ENCODE measurements around the gene C1orf105. TPM values are rescaled to one million over a fixed set of nuclear protein-coding genes. Genes with fewer than 3 reads are reported as not detected.

Gene C1orf105
- total and polyA plus RNA-seq, 10 of the 15 experiments (the other 5 are each of a cell fraction or from before 2014, with no cell fraction given) = not detected

DNA sequence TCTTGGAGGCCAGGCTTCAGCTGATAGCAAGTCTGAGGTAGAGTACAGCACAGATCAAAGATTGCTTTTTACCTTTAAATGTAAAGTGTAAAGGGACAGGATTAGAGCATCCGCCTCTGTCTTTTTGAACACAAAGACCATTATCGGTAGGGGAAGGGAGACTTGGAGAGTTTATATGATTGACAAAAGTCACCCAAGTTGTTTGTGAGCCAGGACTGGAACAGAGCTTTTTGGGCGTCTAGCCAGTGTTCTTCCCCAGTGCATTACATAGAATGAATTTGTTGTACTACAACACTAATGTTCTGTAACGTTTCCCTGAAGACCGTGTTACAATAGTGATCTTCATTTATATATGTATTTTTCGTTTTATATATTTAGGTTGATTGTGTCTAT is 32.7 kb downstream of the C1orf105 start:
- H3K27ac ChIP-seq (ENCODE audit: control insufficient read depth, insufficient read depth) = no peak overlapping the region
- WGBS (ENCODE audit: insufficient coverage, insufficient replicate concordance, low lambda C conversion rate, missing lambda C conversion rate) = 62% methylated on average over 6 of the region's 6 CpGs
- H3K9me3 ChIP-seq (replicated peaks; ENCODE audit: control insufficient read depth, insufficient read depth, low read length) = no peaks in the 10 kb centered on the region
- H3K36me3 ChIP-seq (ENCODE audit: control insufficient read depth in 2 of 2, insufficient read depth in 2 of 2, low read length in 1 of 2) = no peaks in the 10 kb centered on the region
- intact Hi-C loops (cut with micrococcal nuclease; ENCODE audit: unreplicated experiment) (loop anchor here (10.0 kb wide), 1 partner anchor 132 kb away; no protein-coding TSS in a partner anchor), in situ Hi-C loops (cut with MboI) (loop anchor here (5.0 kb wide), 1 partner anchor 264 kb away; no protein-coding TSS in a partner anchor)
- no peak overlapping the region for H2AFZ ChIP-seq (ENCODE audit: control insufficient read depth, low read depth, low read length)
- no peak overlapping the region for H3K9ac ChIP-seq (ENCODE audit: control insufficient read depth, insufficient read depth, low read length)
- ChIA-PET CTCF (interaction anchor here (1.9 to 5.9 kb wide), 3 partner anchors 9 to 266 kb away, joined by 7 to 48 read pairs (median 12); partner anchors contain the start of gene PIGC), RAD21 (ENCODE audit: unreplicated experiment) (no interaction called here), POLR2A (no interaction called here), SMC1A (ENCODE audit: uncharacterized antibody, unreplicated experiment) (interaction anchor here (1.1 to 1.2 kb wide), 2 partner anchors 9 to 266 kb away, joined by 3 read pairs; no protein-coding TSS in a partner anchor)
- H3K4me3 ChIP-seq = no peak overlapping the region
- no peaks in the 10 kb centered on the region for H3K79me2 ChIP-seq (ENCODE audit: control insufficient read depth, insufficient read depth, low read length)
- no peak overlapping the region for H3K4me2 ChIP-seq (ENCODE audit: control insufficient read depth, insufficient read depth)
- TF ChIP-seq ZBTB4 (CRISPR knock-in tag; IDR thresholded peaks at IDR 0.05) = no peak
- TF ChIP-seq SIX5 (IDR thresholded peaks at IDR 0.05; ENCODE audit: low read depth, low read length, severe bottlenecking) = no peak
- TF ChIP-seq, protein P1, sequence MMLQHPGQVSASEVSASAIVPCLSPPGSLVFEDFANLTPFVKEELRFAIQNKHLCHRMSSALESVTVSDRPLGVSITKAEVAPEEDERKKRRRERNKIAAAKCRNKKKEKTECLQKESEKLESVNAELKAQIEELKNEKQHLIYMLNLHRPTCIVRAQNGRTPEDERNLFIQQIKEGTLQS (IDR thresholded peaks at IDR 0.05; ENCODE audit: borderline replicate concordance, extremely low read depth, low read depth, low read length) = no peak
- TF ChIP-seq, protein P2, sequence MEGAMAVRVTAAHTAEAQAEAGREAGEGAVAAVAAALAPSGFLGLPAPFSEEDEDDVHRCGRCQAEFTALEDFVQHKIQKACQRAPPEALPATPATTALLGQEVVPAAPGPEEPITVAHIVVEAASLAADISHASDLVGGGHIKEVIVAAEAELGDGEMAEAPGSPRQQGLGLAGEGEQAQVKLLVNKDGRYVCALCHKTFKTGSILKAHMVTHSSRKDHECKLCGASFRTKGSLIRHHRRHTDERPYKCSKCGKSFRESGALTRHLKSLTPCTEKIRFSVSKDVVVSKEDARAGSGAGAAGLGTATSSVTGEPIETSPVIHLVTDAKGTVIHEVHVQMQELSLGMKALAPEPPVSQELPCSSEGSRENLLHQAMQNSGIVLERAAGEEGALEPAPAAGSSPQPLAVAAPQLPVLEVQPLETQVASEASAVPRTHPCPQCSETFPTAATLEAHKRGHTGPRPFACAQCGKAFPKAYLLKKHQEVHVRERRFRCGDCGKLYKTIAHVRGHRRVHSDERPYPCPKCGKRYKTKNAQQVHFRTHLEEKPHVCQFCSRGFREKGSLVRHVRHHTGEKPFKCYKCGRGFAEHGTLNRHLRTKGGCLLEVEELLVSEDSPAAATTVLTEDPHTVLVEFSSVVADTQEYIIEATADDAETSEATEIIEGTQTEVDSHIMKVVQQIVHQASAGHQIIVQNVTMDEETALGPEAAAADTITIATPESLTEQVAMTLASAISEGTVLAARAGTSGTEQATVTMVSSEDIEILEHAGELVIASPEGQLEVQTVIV (IDR thresholded peaks at IDR 0.05; ENCODE audit: borderline replicate concordance, partially characterized antibody) = no peak
- TF ChIP-seq, protein P3, sequence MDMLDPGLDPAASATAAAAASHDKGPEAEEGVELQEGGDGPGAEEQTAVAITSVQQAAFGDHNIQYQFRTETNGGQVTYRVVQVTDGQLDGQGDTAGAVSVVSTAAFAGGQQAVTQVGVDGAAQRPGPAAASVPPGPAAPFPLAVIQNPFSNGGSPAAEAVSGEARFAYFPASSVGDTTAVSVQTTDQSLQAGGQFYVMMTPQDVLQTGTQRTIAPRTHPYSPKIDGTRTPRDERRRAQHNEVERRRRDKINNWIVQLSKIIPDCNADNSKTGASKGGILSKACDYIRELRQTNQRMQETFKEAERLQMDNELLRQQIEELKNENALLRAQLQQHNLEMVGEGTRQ (IDR thresholded peaks at IDR 0.05; ENCODE audit: borderline replicate concordance, low read depth, low read length) = no peak
- no TSS peak for BruUV-seq (replicated peaks)
- no peak for FAIRE-seq
- no peaks in the 10 kb centered on the region for H4K20me1 ChIP-seq (ENCODE audit: control insufficient read depth, insufficient read depth)
- ATAC-seq = no peak
- no peak for DNase-seq (ENCODE audit: low read depth, low spot score)
- H3K4me1 ChIP-seq (ENCODE audit: control insufficient read depth, insufficient read depth, low read length) = no peaks in the 10 kb centered on the region
- H3K27me3 ChIP-seq (replicated peaks in 1 of 2; ENCODE audit: control insufficient read depth in 2 of 2, insufficient read depth in 2 of 2, low read length in 1 of 2) = peaks cover 0 to 3% of the 10 kb centered on the region in 2 experiments

Data from GM12878 (cell line).